Fibroblast of lung (primary cell): Measurements from ENCODE around the gene KCNQ1OT1.

Experiments used
- EZH2 ChIP-seq: IDR thresholded peaks from 2 replicates; pipeline ENCODE4 v1.5.1; 2012; ENCODE audit warnings: low read length, control low read depth, mild to moderate bottlenecking; ENCODE audit errors: missing control alignments
- TF ChIP-seq, protein P1 (sequence below), 2 donors: IDR thresholded peaks in 1 of 2; conservative IDR thresholded peaks in 1 of 2; 1 replicate in 1 of 2; 2 replicates in 1 of 2; pipeline ENCODE4 v1.5.1; 2011 to 2012; ENCODE audit warnings: low read length in 2 of 2, control low read depth in 1 of 2, inconsistent platforms in 1 of 2, low read depth in 1 of 2, mild to moderate bottlenecking in 1 of 2

DNA sequence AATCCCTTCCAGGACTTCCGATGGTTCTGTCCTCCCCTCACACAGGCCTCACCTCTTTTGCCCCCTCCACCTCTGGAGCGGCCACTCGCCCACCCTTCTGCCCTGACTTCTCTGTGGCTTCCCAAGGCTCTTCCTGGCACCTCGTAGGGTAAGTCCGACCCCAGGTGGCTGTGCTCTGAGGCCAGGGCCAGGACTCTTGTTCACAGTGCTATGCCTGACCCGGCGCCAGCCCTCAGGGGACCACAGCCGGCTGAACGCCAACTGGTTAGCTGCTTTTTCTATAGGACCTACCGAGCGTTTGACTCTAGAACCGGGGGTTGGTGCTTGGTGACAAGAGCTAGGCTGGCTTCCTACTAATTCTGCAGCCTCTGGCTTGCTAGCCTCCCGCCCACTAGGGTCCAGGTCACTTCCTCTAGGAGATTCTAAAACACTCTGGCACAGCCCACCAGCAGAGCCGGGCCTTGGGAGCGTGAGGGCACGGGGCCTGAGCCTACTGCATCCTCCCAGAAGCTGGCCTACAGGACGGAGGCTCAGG is 28.4 kb upstream of the KCNQ1OT1 start:
- TF ChIP-seq, protein P1, sequence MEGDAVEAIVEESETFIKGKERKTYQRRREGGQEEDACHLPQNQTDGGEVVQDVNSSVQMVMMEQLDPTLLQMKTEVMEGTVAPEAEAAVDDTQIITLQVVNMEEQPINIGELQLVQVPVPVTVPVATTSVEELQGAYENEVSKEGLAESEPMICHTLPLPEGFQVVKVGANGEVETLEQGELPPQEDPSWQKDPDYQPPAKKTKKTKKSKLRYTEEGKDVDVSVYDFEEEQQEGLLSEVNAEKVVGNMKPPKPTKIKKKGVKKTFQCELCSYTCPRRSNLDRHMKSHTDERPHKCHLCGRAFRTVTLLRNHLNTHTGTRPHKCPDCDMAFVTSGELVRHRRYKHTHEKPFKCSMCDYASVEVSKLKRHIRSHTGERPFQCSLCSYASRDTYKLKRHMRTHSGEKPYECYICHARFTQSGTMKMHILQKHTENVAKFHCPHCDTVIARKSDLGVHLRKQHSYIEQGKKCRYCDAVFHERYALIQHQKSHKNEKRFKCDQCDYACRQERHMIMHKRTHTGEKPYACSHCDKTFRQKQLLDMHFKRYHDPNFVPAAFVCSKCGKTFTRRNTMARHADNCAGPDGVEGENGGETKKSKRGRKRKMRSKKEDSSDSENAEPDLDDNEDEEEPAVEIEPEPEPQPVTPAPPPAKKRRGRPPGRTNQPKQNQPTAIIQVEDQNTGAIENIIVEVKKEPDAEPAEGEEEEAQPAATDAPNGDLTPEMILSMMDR (conservative IDR thresholded peaks at IDR 0.05 in 1 of 2, IDR thresholded peaks at IDR 0.05 in 1 of 2; ENCODE audit: low read depth in 1 of 2, low read length in 2 of 2), result no peak
- no peak for TF ChIP-seq EZH2
